Measurements from ENCODE around the gene PDP2. TPM values are rescaled to one million over a fixed set of nuclear protein-coding genes. Genes with fewer than 3 reads are reported as not detected.

Gene PDP2
- total RNA-seq, 2 donors from 2014 or later, result 31.8 TPM

DNA sequence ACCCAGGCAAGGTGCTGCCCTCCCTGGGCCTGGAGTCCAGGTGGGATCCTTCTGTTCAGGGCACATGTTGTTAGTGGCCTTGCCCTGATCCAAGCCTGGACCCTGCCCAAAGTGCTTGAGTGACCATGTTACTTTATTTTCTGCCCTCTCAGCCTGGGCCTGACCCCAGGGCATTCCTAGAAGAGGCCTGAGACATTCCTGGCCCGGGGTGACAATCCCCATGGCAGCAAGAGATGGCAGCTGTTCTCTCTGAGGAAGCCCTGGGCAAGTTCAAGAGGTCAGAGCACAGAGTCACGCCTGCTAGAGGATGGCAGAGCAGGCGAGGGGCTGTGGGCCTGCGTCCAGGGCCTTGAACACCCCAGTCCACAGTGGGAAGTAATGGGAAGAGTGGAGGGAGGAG lies 33.4 kb downstream of the PDP2 start:
- Mint-ChIP-seq H3K36me3 (ENCODE audit: insufficient read depth in 2 of 2) (no peaks in the 10 kb centered on the region), H3K27me3 (ENCODE audit: low read depth) (no peaks in the 10 kb centered on the region), H3K27ac (no peak overlapping the region), H3K4me3 (no peak overlapping the region), H3K4me1 (ENCODE audit: low read depth) (no peaks in the 10 kb centered on the region), H3K9me3 (no peaks in the 10 kb centered on the region)
- ATAC-seq (replicated peaks in 1 of 2), result no peak
- no peak for DNase-seq

DNA sequence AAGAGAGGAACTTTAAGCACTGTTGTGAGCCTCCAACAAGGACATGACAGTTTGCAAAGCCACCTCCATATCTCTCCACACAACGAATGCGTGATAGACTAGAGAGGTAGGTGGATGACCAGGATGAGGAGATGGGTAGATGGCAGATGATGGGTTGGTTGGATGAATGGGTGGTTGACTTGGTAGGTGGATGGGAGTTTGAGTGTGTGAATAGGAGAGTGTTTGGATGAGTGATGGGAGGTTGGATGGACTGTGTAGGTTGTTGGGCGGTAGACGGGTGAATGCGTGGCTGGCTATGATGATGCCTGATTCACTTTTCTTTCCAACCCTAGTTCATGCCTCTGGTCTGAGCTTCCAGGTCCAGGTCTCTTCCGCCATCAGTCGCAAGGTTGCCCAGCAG lies 34.2 kb downstream of the PDP2 start:
- DNase-seq, result no peak
- H3K4me3 Mint-ChIP-seq, result no peak overlapping the region
- no peak for ATAC-seq (replicated peaks in 1 of 2)
- no peaks in the 10 kb centered on the region for H3K27me3 Mint-ChIP-seq (ENCODE audit: low read depth)
- H3K36me3 Mint-ChIP-seq (ENCODE audit: insufficient read depth in 2 of 2), result no peaks in the 10 kb centered on the region
- no peaks in the 10 kb centered on the region for H3K4me1 Mint-ChIP-seq (ENCODE audit: low read depth)
- H3K9me3 Mint-ChIP-seq, result no peaks in the 10 kb centered on the region
- no peak overlapping the region for H3K27ac Mint-ChIP-seq

DNA sequence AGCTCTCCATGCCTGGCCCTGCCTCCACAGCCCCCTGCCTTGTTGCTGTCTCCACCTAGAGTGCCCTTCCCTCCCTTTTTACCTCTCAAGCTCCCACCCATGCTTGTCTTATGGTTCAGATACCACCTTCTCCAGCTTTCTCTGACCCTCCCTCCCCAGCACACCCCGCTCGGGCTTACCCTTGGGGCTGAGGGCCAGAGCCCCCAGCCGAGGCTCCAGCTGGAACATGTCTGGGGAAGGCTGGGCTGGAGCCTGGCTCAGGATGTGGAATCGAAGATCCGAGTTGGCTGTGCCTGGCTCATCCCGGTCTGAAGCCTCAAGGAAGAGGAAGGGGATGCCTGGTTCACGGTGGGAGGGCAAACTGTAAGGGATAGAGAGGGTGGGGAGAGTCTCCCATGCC lies 34.7 kb downstream of the PDP2 start:
- Mint-ChIP-seq H3K4me1 (ENCODE audit: low read depth) (no peaks in the 10 kb centered on the region), H3K27ac (no peak overlapping the region), H3K4me3 (no peak overlapping the region), H3K27me3 (ENCODE audit: low read depth) (no peaks in the 10 kb centered on the region), H3K9me3 (no peaks in the 10 kb centered on the region), H3K36me3 (ENCODE audit: insufficient read depth in 2 of 2) (no peaks in the 10 kb centered on the region)
- no peak for DNase-seq
- no peak for ATAC-seq (replicated peaks in 1 of 2)

DNA sequence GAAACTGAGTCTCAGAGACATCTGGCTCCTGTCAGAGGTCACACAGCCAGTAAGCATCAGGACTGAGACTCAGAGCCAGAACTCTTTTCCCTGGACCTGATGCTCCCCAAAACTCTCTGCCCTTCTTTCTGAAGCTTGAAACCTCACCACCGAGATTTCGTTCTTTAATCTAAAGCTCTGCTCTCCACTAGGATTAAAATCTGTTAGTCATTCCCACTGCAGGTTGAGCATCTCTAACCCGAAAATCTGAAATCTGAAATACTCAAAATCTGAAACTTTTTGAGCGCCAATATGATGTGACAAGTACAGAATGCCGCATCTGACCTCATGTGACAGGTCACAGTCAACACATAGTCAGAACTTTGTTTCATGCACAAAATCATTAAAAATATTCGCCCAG lies 36.2 kb downstream of the PDP2 start:
- H3K4me1 Mint-ChIP-seq (ENCODE audit: low read depth), result no peaks in the 10 kb centered on the region
- H3K36me3 Mint-ChIP-seq (ENCODE audit: insufficient read depth in 2 of 2), result no peaks in the 10 kb centered on the region
- no peaks in the 10 kb centered on the region for H3K9me3 Mint-ChIP-seq
- H3K27ac Mint-ChIP-seq, result no peak overlapping the region
- DNase-seq, result no peak
- H3K27me3 Mint-ChIP-seq (ENCODE audit: low read depth), result no peaks in the 10 kb centered on the region
- ATAC-seq (replicated peaks in 1 of 2), result no peak
- H3K4me3 Mint-ChIP-seq, result no peak overlapping the region

DNA sequence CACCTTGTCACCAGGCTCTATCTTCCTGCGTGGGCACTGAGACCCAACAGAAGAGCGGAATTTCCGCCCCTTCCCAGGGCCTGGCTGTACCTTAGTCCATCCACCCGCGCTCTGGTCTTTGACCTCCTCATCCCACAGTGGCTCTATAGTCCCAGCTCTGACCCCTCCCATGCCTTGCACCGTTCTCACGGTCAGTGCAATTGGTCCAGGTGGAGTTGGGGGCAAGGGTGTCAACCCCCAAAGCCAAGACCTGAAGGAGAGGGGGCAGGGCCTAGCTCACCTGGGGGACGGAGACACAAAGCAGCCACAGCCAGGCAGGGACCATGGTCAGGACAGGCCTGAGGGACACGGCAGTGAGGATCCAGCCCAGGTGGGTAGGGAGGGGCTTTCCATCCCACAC lies 37.4 kb downstream of the PDP2 start:
- Mint-ChIP-seq H3K27ac (no peak overlapping the region), H3K9me3 (no peaks in the 10 kb centered on the region), H3K4me1 (ENCODE audit: low read depth) (no peaks in the 10 kb centered on the region), H3K27me3 (ENCODE audit: low read depth) (no peaks in the 10 kb centered on the region), H3K4me3 (no peak overlapping the region), H3K36me3 (ENCODE audit: insufficient read depth in 2 of 2) (no peaks in the 10 kb centered on the region)
- DNase-seq (no peak), ATAC-seq (replicated peaks in 1 of 2) (no peak)

DNA sequence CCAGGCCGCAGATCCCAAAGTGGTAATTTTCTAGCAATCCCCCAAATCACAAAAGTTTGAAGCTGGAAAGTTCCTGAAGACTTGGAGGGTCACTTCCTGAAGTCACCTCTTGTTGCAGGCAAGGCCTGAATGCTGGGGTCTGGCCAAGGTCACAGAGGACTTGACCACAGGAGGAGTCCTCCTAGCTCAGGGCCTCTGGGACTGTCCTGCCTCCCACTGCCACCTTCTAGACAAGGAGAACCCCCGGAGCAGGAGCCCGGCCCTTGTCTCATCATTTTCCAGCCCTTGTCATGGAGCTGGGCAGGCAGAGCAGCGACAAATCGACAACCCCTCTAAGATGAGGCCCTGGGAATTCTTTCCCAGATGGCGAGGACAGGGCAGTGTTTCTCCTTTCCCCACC lies 38.0 kb downstream of the PDP2 start:
- no peaks in the 10 kb centered on the region for H3K36me3 Mint-ChIP-seq (ENCODE audit: insufficient read depth in 2 of 2)
- no peak overlapping the region for H3K27ac Mint-ChIP-seq
- H3K4me3 Mint-ChIP-seq, result no peak overlapping the region
- DNase-seq, result no peak
- no peaks in the 10 kb centered on the region for H3K4me1 Mint-ChIP-seq (ENCODE audit: low read depth)
- peaks cover 5% of the 10 kb centered on the region for H3K27me3 Mint-ChIP-seq (ENCODE audit: low read depth)
- no peaks in the 10 kb centered on the region for H3K9me3 Mint-ChIP-seq
- no peak for ATAC-seq (replicated peaks in 1 of 2)

DNA sequence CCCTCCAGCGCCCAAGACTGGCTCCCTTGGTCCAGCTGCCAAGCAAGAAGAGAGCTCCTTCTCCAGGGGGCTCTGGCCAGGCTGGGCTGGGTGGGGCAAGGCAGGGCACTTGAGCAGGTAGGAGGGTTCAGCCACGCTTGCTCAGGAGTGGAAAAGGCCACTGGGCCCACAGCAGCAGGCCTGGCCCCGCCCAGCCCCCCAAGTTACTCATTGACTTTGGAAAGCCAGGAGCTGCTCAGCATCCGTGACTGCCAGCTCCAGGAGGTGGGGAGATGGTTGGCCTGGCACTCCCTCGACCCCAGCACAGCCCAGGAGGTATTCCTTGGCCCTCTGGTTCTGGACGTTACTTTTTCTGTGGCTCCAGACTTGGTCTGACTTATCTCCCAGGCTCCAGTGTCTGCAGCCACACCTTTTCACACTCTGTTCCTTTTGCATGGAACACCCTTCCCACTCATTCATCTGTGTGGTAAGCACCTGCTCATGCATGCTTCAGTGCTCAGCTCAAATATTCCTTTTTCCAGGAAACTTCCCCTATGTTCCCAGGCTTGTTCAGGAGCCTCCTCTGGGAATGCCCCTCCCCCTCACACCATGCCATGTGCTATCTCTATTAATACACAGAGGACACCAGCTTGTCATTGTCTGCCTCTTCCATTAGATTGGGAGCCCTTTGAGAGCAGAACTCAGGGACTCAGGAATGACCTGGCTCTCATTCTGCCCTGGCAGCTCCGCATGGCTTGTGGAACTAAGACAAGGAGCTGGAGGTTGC lies 38.7 kb downstream of the PDP2 start, which contains the start of gene CDH16:
TSS of gene CDH16 (minus strand) at position 83 of the 766 bp plus-strand sequence. CDS start 820 bp downstream, outside the sequence.
- no peaks in the 10 kb centered on the region for H3K9me3 Mint-ChIP-seq
- DNase-seq (no peak), ATAC-seq (replicated peaks in 1 of 2) (no peak)
- peaks cover 12% of the 10 kb centered on the region for H3K27me3 Mint-ChIP-seq (ENCODE audit: low read depth)
- no peaks in the 10 kb centered on the region for H3K4me1 Mint-ChIP-seq (ENCODE audit: low read depth)
- H3K36me3 Mint-ChIP-seq (ENCODE audit: insufficient read depth in 2 of 2), result no peaks in the 10 kb centered on the region
- H3K27ac Mint-ChIP-seq, result no peak within 1 kb of the TSS
- no peak within 1 kb of the TSS for H3K4me3 Mint-ChIP-seq

DNA sequence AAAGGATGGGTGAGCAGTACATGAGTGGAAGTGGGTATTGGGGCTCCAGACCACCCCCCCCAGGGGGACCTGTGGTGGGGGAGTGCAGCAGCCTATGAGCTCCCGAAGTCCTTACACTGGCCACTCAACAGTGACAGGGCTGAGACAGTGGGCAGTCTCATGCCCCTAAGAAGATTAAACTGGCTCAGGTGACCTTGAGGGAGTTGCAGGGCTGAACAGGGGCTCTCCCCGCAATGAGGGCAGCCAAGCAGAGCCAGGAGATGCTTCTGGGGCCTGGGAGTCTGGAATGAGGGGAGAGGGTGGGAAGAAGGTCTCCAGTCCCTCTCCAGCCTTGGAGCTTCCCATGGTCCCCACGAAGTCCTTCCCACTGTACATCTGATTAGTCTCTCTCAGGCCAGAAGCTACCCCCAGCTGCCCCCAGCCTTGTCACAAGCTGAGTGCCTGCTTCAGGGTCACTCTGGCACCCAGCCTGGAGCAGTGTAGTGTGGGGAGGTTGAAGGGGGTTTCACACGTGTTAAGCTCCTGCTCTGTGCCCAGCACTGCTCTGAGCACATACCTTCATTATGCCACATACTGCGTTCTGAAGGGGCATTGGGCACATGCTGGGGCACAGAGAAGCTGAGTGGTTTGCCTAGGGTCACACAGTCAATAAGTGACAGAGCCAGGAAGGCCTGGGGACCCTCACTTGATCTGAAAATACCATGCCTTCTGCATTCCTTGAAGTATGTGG lies 39.4 kb downstream of the PDP2 start:
- no peak overlapping the region for H3K4me3 Mint-ChIP-seq
- no peak for ATAC-seq (replicated peaks in 1 of 2)

DNA sequence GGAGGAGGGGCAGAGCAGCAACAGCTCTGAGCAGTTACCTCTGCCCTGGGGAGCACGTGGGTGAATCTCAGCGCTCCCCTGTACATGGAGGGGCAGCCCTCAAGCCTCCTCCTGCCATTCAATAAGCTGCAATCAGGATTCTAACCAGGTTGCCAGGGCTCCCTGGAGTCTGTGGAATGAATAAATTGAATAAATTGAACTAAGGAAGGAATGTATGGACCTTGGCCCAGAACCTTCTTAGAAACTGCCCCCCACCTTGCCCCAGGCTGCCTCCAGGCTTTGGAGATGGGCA lies 39.9 kb downstream of the PDP2 start:
- no peaks in the 10 kb centered on the region for H3K4me1 Mint-ChIP-seq (ENCODE audit: low read depth)
- H3K4me3 Mint-ChIP-seq, result no peak overlapping the region
- no peaks in the 10 kb centered on the region for H3K36me3 Mint-ChIP-seq (ENCODE audit: insufficient read depth in 2 of 2)

More for the DNA sequence above, 39.4 kb downstream of the PDP2 start:
- no peaks in the 10 kb centered on the region for H3K9me3 Mint-ChIP-seq
- no peaks in the 10 kb centered on the region for H3K36me3 Mint-ChIP-seq (ENCODE audit: insufficient read depth in 2 of 2)
- no peak overlapping the region for H3K27ac Mint-ChIP-seq
- no peak for DNase-seq
- H3K4me1 Mint-ChIP-seq (ENCODE audit: low read depth), result no peaks in the 10 kb centered on the region
- peaks cover 14% of the 10 kb centered on the region for H3K27me3 Mint-ChIP-seq (ENCODE audit: low read depth)

DNA sequence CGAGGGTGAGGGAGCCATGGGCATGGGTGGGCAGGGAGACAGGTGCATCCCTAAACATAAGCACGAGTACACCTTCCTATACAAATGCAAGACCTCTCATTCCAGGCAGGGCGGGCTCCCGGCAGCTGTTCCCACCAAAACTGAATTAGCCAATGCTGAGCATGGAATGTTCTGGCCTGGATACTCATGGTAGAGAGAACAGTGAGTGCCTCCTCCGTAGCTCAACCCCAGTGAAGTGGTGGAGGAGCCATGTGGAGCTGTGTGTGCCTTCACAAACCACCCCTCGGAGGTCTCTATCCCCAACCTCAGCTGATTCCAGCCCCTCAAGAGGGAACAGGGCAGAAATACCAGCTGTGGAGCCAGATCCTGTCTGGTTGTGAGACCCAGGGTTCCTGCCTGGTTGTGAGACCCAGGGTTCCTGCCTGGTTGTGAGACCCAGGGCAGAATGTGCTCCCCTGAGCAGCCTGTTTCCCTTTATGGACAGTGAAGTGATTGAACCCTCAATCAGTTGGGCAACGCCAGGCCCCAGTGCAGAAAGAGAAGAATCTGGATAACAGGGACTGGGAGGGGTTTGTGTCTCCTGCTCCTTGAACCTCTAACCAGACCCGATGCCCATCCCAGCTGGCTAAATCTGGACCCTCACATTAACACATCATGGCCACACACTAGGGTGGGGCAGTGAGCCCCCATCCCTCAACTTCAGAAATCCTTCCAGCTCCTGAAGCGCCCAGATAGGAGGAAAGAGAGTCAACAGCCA lies 40.8 kb downstream of the PDP2 start:
- Mint-ChIP-seq H3K4me3 (no peak overlapping the region), H3K4me1 (ENCODE audit: low read depth) (peaks cover 5% of the 10 kb centered on the region), H3K27me3 (ENCODE audit: low read depth) (peaks cover 21% of the 10 kb centered on the region), H3K27ac (no peak overlapping the region), H3K9me3 (no peaks in the 10 kb centered on the region), H3K36me3 (ENCODE audit: insufficient read depth in 2 of 2) (no peaks in the 10 kb centered on the region)
- ATAC-seq (replicated peaks in 1 of 2) (no peak), DNase-seq (no peak)

More for the DNA sequence above, 39.9 kb downstream of the PDP2 start:
- Mint-ChIP-seq H3K27ac (no peak overlapping the region), H3K9me3 (no peaks in the 10 kb centered on the region), H3K27me3 (ENCODE audit: low read depth) (peaks cover 14% of the 10 kb centered on the region)
- no peak for ATAC-seq (replicated peaks in 1 of 2)
- DNase-seq, result no peak

DNA sequence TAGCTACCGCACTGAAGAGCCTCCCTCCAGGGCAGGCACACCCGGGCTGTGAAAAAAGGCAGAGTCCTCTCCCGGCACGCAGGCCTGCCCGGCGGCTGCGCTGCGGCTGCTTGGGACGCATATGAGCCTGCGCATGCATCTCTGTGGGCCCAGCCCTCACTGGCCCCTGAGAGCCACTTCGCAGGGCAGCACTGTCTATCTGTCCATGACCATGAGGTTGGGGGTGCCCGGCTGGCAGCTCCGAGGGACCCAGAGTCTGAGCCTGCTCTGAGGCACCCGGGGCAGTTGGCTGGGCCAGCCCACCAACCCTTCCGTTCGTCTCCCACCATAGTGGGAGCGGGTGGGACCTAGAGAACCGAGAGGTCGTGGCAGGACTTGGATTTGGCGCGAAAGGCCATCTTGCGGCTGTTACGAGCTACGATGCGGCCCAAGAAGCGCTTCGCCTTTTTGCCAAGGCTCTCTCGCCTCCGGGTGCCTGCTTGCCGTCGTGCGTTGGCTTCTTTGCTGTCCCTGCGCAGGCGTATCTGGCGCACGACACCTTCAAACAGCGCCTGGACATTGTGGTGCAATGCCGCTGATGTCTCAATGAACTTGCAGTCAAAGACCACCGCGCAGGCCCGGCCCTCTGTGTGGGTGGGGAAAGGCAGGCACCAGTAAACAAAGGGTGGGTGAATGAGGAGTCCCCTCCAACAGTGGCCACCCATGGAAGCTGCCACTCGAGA lies 41.6 kb downstream of the PDP2 start:
- Mint-ChIP-seq H3K27me3 (ENCODE audit: low read depth) (peaks cover 21% of the 10 kb centered on the region), H3K9me3 (no peaks in the 10 kb centered on the region), H3K36me3 (ENCODE audit: insufficient read depth in 2 of 2) (no peaks in the 10 kb centered on the region), H3K27ac (no peak overlapping the region), H3K4me1 (ENCODE audit: low read depth) (peaks cover 5% of the 10 kb centered on the region), H3K4me3 (no peak overlapping the region)
- DNase-seq (no peak), ATAC-seq (replicated peaks in 1 of 2) (no peak)

DNA sequence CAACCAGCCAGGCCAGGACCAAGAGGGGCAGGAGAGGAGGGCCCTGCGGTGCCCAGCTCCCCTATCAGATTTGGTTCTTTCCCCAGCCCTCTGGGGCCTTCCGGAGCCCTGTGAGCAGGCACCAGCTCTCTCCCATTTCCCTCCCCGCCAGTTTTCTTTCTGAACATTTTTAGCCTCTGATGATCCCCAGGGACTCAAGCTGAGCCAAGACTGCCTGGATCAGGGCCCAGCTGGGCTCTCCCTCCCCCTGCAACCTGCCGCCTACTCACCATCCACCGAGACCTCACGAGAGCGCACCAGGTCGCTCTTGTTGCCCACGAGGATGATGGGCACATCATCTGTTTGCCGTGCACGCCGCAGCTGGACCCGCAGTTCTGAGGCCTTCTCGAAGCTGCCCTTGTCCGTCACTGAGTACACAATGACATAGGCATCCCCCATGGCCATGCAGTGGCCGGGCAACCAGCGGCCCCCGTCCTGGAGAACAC lies 43.0 kb downstream of the PDP2 start:
- Mint-ChIP-seq H3K4me1 (ENCODE audit: low read depth) (peaks cover 11% of the 10 kb centered on the region), H3K27ac (no peak overlapping the region), H3K27me3 (ENCODE audit: low read depth) (peaks cover 21% of the 10 kb centered on the region), H3K4me3 (no peak overlapping the region), H3K36me3 (ENCODE audit: insufficient read depth in 2 of 2) (no peaks in the 10 kb centered on the region), H3K9me3 (no peaks in the 10 kb centered on the region)
- DNase-seq, result no peak
- ATAC-seq (replicated peaks in 1 of 2), result no peak

DNA sequence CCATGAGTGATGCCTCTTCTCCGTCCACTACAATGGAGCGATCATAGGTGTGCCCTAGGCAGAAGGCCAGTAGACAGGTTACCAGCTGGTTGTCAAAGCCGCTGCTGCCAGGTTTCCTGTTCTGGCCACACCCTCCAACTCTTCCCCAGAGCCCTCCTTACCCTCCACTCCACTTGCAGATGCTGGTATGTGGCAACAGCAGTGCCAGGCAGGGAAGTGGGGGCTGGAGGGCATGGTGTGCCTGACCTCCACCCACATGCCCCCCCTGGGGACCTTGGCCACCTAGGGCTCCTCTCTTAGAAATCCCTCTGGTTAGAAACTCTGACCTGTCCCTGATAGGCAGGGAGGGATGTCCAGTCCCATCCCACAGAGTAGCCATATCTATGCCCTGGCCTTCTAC lies 43.6 kb downstream of the PDP2 start:
- Mint-ChIP-seq H3K4me3 (no peak overlapping the region), H3K4me1 (ENCODE audit: low read depth) (peaks cover 17% of the 10 kb centered on the region), H3K36me3 (ENCODE audit: insufficient read depth in 2 of 2) (no peaks in the 10 kb centered on the region), H3K27me3 (ENCODE audit: low read depth) (peaks cover 21% of the 10 kb centered on the region), H3K9me3 (no peaks in the 10 kb centered on the region), H3K27ac (no peak overlapping the region)
- DNase-seq, result no peak
- ATAC-seq (replicated peaks in 1 of 2), result no peak

All from activated T-cell treated with anti-CD3 and anti-CD28 coated beads, Interleukin-2, amount 50 U/mL, for 72 hours (primary cell).